ENCODE results near the gene HK3.

DNA sequence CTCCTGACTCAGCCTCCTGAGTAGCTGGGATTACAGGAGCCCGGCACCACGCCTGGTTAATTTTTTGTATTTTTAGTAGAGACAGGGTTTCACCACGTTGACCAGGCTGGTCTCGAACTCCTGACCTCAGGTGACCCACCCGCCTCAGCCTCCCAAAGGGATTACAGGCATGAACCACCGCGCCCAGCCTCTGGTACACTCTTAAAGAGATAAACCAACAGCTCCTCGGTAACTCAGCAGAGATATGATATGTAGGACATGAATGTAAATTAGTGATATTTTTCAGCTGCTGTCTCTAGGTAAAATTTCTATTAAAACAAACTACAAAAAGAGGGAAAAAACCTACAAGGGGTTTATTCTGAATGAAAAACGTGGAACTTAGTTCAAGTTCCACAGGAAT is 42.8 kb upstream of the HK3 start:
- TF ChIP-seq, protein P1, sequence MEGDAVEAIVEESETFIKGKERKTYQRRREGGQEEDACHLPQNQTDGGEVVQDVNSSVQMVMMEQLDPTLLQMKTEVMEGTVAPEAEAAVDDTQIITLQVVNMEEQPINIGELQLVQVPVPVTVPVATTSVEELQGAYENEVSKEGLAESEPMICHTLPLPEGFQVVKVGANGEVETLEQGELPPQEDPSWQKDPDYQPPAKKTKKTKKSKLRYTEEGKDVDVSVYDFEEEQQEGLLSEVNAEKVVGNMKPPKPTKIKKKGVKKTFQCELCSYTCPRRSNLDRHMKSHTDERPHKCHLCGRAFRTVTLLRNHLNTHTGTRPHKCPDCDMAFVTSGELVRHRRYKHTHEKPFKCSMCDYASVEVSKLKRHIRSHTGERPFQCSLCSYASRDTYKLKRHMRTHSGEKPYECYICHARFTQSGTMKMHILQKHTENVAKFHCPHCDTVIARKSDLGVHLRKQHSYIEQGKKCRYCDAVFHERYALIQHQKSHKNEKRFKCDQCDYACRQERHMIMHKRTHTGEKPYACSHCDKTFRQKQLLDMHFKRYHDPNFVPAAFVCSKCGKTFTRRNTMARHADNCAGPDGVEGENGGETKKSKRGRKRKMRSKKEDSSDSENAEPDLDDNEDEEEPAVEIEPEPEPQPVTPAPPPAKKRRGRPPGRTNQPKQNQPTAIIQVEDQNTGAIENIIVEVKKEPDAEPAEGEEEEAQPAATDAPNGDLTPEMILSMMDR (IDR thresholded peaks at IDR 0.05): no peak
- no peak for TF ChIP-seq ZNF423 (CRISPR knock-in tag; IDR thresholded peaks at IDR 0.05)
- TF ChIP-seq RELA (CRISPR knock-in tag; IDR thresholded peaks at IDR 0.05; ENCODE audit: borderline replicate concordance): no peak
- TF ChIP-seq NFYB (CRISPR knock-in tag; conservative IDR thresholded peaks at IDR 0.05; ENCODE audit: low read depth): no peak
- TF ChIP-seq, protein P2, sequence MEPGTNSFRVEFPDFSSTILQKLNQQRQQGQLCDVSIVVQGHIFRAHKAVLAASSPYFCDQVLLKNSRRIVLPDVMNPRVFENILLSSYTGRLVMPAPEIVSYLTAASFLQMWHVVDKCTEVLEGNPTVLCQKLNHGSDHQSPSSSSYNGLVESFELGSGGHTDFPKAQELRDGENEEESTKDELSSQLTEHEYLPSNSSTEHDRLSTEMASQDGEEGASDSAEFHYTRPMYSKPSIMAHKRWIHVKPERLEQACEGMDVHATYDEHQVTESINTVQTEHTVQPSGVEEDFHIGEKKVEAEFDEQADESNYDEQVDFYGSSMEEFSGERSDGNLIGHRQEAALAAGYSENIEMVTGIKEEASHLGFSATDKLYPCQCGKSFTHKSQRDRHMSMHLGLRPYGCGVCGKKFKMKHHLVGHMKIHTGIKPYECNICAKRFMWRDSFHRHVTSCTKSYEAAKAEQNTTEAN (CRISPR knock-in tag; IDR thresholded peaks at IDR 0.05): no peak
- TF ChIP-seq NR1H2 (CRISPR knock-in tag; IDR thresholded peaks at IDR 0.05): no peak
- no peak for TF ChIP-seq SOX15 (CRISPR knock-in tag; IDR thresholded peaks at IDR 0.05)
- TF ChIP-seq NFE2L1 (CRISPR knock-in tag; IDR thresholded peaks at IDR 0.05): no peak
- TF ChIP-seq ETV6 (CRISPR knock-in tag; IDR thresholded peaks at IDR 0.05): no peak
- no peak for TF ChIP-seq SP1 (CRISPR knock-in tag; conservative IDR thresholded peaks at IDR 0.05)

All from WTC11 (cell line).